GM23338 (cell line): ENCODE measurements around the gene CELA3B. TPM values are rescaled to one million over a fixed set of nuclear protein-coding genes. Genes with fewer than 3 reads are reported as not detected.

Experiments
- ATAC-seq: fragments of 200-7000 bp; cut with Tn5 transposase; 3 replicates; pipeline ENCODE4 v1.9.1; 2020
- DNase-seq: peaks from one replicate; pipeline ENCODE4 v3.0.0-alpha.2; 2015; ENCODE audit warnings: low spot score
- H2AFZ ChIP-seq: fragments of 200-600 bp; sonication (generic); 2 replicates; pipeline ENCODE4 v1.8.0; 2016; ENCODE audit warnings: antibody characterized with exemption, mild to moderate bottlenecking, moderate library complexity
- H3F3A ChIP-seq: fragments of 200-600 bp; sonication (generic); replicated peaks from 2 replicates; pipeline ENCODE4 v1.8.0; 2017; ENCODE audit warnings: antibody characterized with exemption, mixed run types, low read depth
- H3K27ac ChIP-seq: fragments of 200-600 bp; sonication (generic); 2 replicates; pipeline ENCODE4 v1.6.1; 2016; ENCODE audit warnings: low read depth
- H3K27me3 ChIP-seq: fragments of 200-600 bp; sonication (generic); 2 replicates; pipeline ENCODE4 v1.8.0; 2016; ENCODE audit warnings: mild to moderate bottlenecking, mixed run types, moderate library complexity; ENCODE audit not compliant: insufficient read depth
- H3K36me3 ChIP-seq: fragments of 200-600 bp; sonication (generic); 2 replicates; pipeline ENCODE4 v1.8.0; 2016; ENCODE audit warnings: mild to moderate bottlenecking; ENCODE audit not compliant: insufficient read depth
- H3K4me1 ChIP-seq: fragments of 200-600 bp; sonication (generic); 2 replicates; pipeline ENCODE4 v1.8.0; 2016; ENCODE audit warnings: mild to moderate bottlenecking, moderate library complexity; ENCODE audit not compliant: insufficient read depth
- H3K4me2 ChIP-seq: fragments of 200-600 bp; sonication (generic); 2 replicates; pipeline ENCODE4 v1.7.1; 2017; ENCODE audit warnings: mixed run types
- H3K4me3 ChIP-seq: fragments of 200-600 bp; sonication (generic); 2 replicates; pipeline ENCODE4 v1.6.1; 2016; ENCODE audit warnings: mixed run types
- H3K79me2 ChIP-seq: fragments of 200-600 bp; sonication (generic); replicated peaks from 2 replicates; pipeline ENCODE4 v1.8.0; 2017; ENCODE audit warnings: mild to moderate bottlenecking; ENCODE audit not compliant: insufficient read depth
- H3K9me2 ChIP-seq: fragments of 200-600 bp; sonication (generic); 2 replicates; pipeline ENCODE4 v1.8.0; 2017; ENCODE audit not compliant: insufficient read depth
- H4K20me1 ChIP-seq: fragments of 200-600 bp; sonication (generic); replicated peaks from 2 replicates; pipeline ENCODE4 v1.8.0; 2017; ENCODE audit warnings: mild to moderate bottlenecking; ENCODE audit not compliant: insufficient read depth
- H3K27ac Mint-ChIP-seq: 2 replicates; pipeline ENCODE4 v1.8.0; 2020; ENCODE audit warnings: inconsistent platforms, mild to moderate bottlenecking, moderate library complexity, mixed read lengths
- H3K27me3 Mint-ChIP-seq: 3 replicates; pipeline ENCODE4 v1.8.0; 2022; ENCODE audit warnings: low read depth, mild to moderate bottlenecking, moderate library complexity, mixed read lengths, inconsistent platforms; ENCODE audit not compliant: insufficient read depth, poor library complexity
- H3K36me3 Mint-ChIP-seq: 3 replicates; pipeline ENCODE4 v1.8.0; 2021; ENCODE audit warnings: low read depth, mild to moderate bottlenecking, inconsistent platforms, moderate library complexity, mixed read lengths
- H3K4me1 Mint-ChIP-seq: 3 replicates; pipeline ENCODE4 v1.8.0; 2020; ENCODE audit warnings: mild to moderate bottlenecking, inconsistent platforms, mixed read lengths
- H3K4me3 Mint-ChIP-seq: 3 replicates; pipeline ENCODE4 v1.8.0; 2021; ENCODE audit warnings: moderate library complexity, mild to moderate bottlenecking, inconsistent platforms, mixed read lengths
- H3K9me3 Mint-ChIP-seq: 3 replicates; pipeline ENCODE4 v1.8.0; 2020; ENCODE audit warnings: moderate library complexity, mild to moderate bottlenecking, inconsistent platforms, mixed read lengths
- CREB1 ChIP-seq: fragments of 250-450 bp; sonication (Bioruptor Pico); IDR thresholded peaks from 2 replicates; pipeline ENCODE4 v1.5.0; 2020; ENCODE audit warnings: low read depth, mild to moderate bottlenecking, moderate library complexity
- CTCF ChIP-seq, 2 experiments: fragments of 200-600 bp in 1 of 2; sonication (generic) in 1 of 2; conservative IDR thresholded peaks; 2 replicates each; pipeline versions ENCODE4 v1.5.1 to v1.6.1; 2016 to 2017; ENCODE audit warnings: antibody characterized with exemption in 2 of 2, low read depth in 2 of 2, mild to moderate bottlenecking in 2 of 2, moderate library complexity in 1 of 2
- ETS1 ChIP-seq: IDR thresholded peaks from 2 replicates; pipeline ENCODE4 v1.6.1; 2016; ENCODE audit warnings: antibody characterized with exemption
- JUNB ChIP-seq: IDR thresholded peaks from one replicate; pipeline ENCODE4 v1.6.1; 2016; ENCODE audit warnings: antibody characterized with exemption; ENCODE audit not compliant: unreplicated experiment
- NANOG ChIP-seq: IDR thresholded peaks from 2 replicates; pipeline ENCODE4 v1.6.1; 2016; ENCODE audit warnings: antibody characterized with exemption, borderline replicate concordance
- POLR2AphosphoS5 ChIP-seq: IDR thresholded peaks from 2 replicates; pipeline ENCODE4 v1.6.1; 2016; ENCODE audit warnings: antibody characterized with exemption, low read depth
- REST ChIP-seq: IDR thresholded peaks from one replicate; pipeline ENCODE4 v1.6.1; 2018; ENCODE audit warnings: antibody characterized with exemption; ENCODE audit not compliant: unreplicated experiment
- ZNF114 ChIP-seq: fragments of 250-450 bp; sonication (Bioruptor Pico); IDR thresholded peaks from 2 replicates; pipeline ENCODE4 v1.5.0; 2020; ENCODE audit warnings: mild to moderate bottlenecking, moderate library complexity
- ZNF331 ChIP-seq: fragments of 250-450 bp; sonication (Bioruptor Pico); IDR thresholded peaks from 2 replicates; pipeline ENCODE4 v1.5.0; 2020; ENCODE audit warnings: low read depth, mild to moderate bottlenecking, moderate library complexity
- ZNF462 ChIP-seq: fragments of 250-450 bp; sonication (Bioruptor Pico); IDR thresholded peaks from 2 replicates; pipeline ENCODE4 v1.5.0; 2020; ENCODE audit warnings: mild to moderate bottlenecking, moderate library complexity
- polyA plus RNA-seq: library from polyadenylated mRNA; unstranded; fragments of >200 nt; fragmentation: Nextera tagmentation; extraction: Ambion mirVana; gene quantifications from 2 replicates; pipeline ENCODE4 v1.2.1, GENCODE V29; 2016
- total RNA-seq: library from RNA; depleted of rRNA; stranded (reverse); fragments of >200 nt; shearing (Covaris generic); gene quantifications from 2 replicates; pipeline ENCODE4 v1.2.3, GENCODE V29; 2014

The CELA3B gene
- total and polyA plus RNA-seq, 2 experiments from 2014 or later = not detected

GRCh38 chr1:21946836-21947587, 29.8 kb upstream of the CELA3B start (continued):
- no peak for TF ChIP-seq ZNF331 (CRISPR knock-in tag)
- TF ChIP-seq ZNF462 (CRISPR knock-in tag) = no peak
- TF ChIP-seq ETS1 = no peak

GRCh38 chr1:21950734-21951133, 26.1 kb upstream of the CELA3B start:
- Histone ChIP-seq H2AFZ (no peak overlapping the region), H3K4me3 (no peak overlapping the region), H3F3A (no peaks in the 10 kb centered on the region), H3K4me1 (peaks cover 4% of the 10 kb centered on the region; the same call in 1 of the 2 replicates), H4K20me1 (no peaks in the 10 kb centered on the region), H3K9me2 (no peaks in the 10 kb centered on the region), H3K36me3 (no peaks in the 10 kb centered on the region), H3K79me2 (no peaks in the 10 kb centered on the region), H3K27me3 (no peaks in the 10 kb centered on the region), H3K4me2 (no peak overlapping the region), H3K27ac (no peak overlapping the region)
- DNase-seq = no peak
- Mint-ChIP-seq H3K27ac (no peak overlapping the region), H3K9me3 (no peaks in the 10 kb centered on the region), H3K4me1 (peaks cover 8% of the 10 kb centered on the region), H3K27me3 (peaks cover 9% of the 10 kb centered on the region), H3K36me3 (no peaks in the 10 kb centered on the region), H3K4me3 (no peak overlapping the region)
- no peak for ATAC-seq
- TF ChIP-seq ETS1 = no peak
- TF ChIP-seq CTCF (conservative IDR thresholded peaks at IDR 0.05; ENCODE audit: low read depth in 2 of 2) = no peak
- no peak for TF ChIP-seq ZNF331 (CRISPR knock-in tag)
- TF ChIP-seq ZNF114 = no peak
- no peak for TF ChIP-seq REST
- no peak for TF ChIP-seq POLR2AphosphoS5
- no peak for TF ChIP-seq JUNB
- no peak for TF ChIP-seq CREB1
- no peak for TF ChIP-seq NANOG
